AG08395 (cell line): ENCODE measurements around the gene PLEKHG5.

Source experiments
- DNase-seq: peaks from one replicate; pipeline ENCODE4 v3.0.0; 2012; ENCODE audit warnings: mixed read lengths, low spot score

PLEKHG5 gene

GRCh38 chr1:6509220-6509918 is 17.9 kb upstream of the PLEKHG5 start:
- DNase-seq = no peak

GRCh38 chr1:6508816-6509189 is 17.3 kb upstream of the PLEKHG5 start:
- DNase-seq = no peak

- DNase-seq = no peak
These were observed 16.8 kb upstream of the PLEKHG5 start for GRCh38 chr1:6508154-6508815.

- DNase-seq = no peak
These were observed 16.0 kb upstream of the PLEKHG5 start for GRCh38 chr1:6507461-6507911.

- DNase-seq = no peak
These were observed 15.6 kb upstream of the PLEKHG5 start for GRCh38 chr1:6507037-6507428.

- DNase-seq = no peak
These were observed 15.0 kb upstream of the PLEKHG5 start for GRCh38 chr1:6506210-6507036.

GRCh38 chr1:6505367-6506209 is 14.1 kb upstream of the PLEKHG5 start:
- no peak for DNase-seq

GRCh38 chr1:6504887-6505286 is 13.4 kb upstream of the PLEKHG5 start:
- no peak for DNase-seq

GRCh38 chr1:6503884-6504602 is 12.6 kb upstream of the PLEKHG5 start:
- DNase-seq = no peak

GRCh38 chr1:6502000-6502891 is 10.8 kb upstream of the PLEKHG5 start:
- DNase-seq = no peak

GRCh38 chr1:6501279-6501813 is 9.9 kb upstream of the PLEKHG5 start:
- DNase-seq = no peak

GRCh38 chr1:6500544-6501278 is 9.2 kb upstream of the PLEKHG5 start:
- DNase-seq = no peak

GRCh38 chr1:6499296-6499695 is 7.8 kb upstream of the PLEKHG5 start:
- DNase-seq = no peak

- DNase-seq = no peak
These were observed 7.2 kb upstream of the PLEKHG5 start for GRCh38 chr1:6498576-6499111.

GRCh38 chr1:6497867-6498575 is 6.6 kb upstream of the PLEKHG5 start:
- DNase-seq = no peak

GRCh38 chr1:6497215-6497866 is 5.9 kb upstream of the PLEKHG5 start:
- DNase-seq = peak; percentile 73

- no peak for DNase-seq
These were observed 5.4 kb upstream of the PLEKHG5 start for GRCh38 chr1:6496890-6497214.

GRCh38 chr1:6496365-6496721 is 4.9 kb upstream of the PLEKHG5 start:
- no peak for DNase-seq
